Astrocyte (in vitro differentiated cells and primary cell): ENCODE results near the gene PPM1E. TPM values are rescaled to one million over a fixed set of nuclear protein-coding genes. Genes with fewer than 3 reads are reported as not detected.

Source experiments
- DNase-seq: peaks from one replicate; pipeline ENCODE4 v3.0.0-alpha.2; 2010; ENCODE audit warnings: low read depth
- FAIRE-seq: peaks from 2 replicates; lab custom pipeline; 2011; peaks lifted over from hg19 to GRCh38; lab: Jason Lieb, UNC
- H2AFZ ChIP-seq: 2 replicates; pipeline ENCODE4 v1.6.0; 2012; ENCODE audit warnings: low read depth, low read length, inconsistent platforms
- H3K27ac ChIP-seq: 2 replicates; pipeline ENCODE4 v1.5.1; 2011; ENCODE audit warnings: low read depth, low read length, inconsistent platforms
- H3K27me3 ChIP-seq: 2 replicates; pipeline ENCODE4 v1.6.0; 2011; ENCODE audit warnings: low read length, inconsistent platforms; ENCODE audit not compliant: insufficient read depth
- H3K36me3 ChIP-seq: 2 replicates; pipeline ENCODE4 v1.5.1; 2011; ENCODE audit warnings: low read length, inconsistent platforms; ENCODE audit not compliant: insufficient read depth
- H3K4me1 ChIP-seq: 2 replicates; pipeline ENCODE4 v1.5.1; 2011; ENCODE audit warnings: low read length, inconsistent platforms; ENCODE audit not compliant: insufficient read depth
- H3K4me2 ChIP-seq: 2 replicates; pipeline ENCODE4 v1.6.0; 2012; ENCODE audit warnings: low read length, inconsistent platforms
- H3K4me3 ChIP-seq: 2 replicates; pipeline ENCODE4 v1.5.1; 2011; ENCODE audit warnings: low read depth, mild to moderate bottlenecking, low read length, inconsistent platforms; ENCODE audit not compliant: insufficient read depth
- H3K79me2 ChIP-seq: 2 replicates; pipeline ENCODE4 v1.6.0; 2012; ENCODE audit warnings: mild to moderate bottlenecking, low read length, inconsistent platforms; ENCODE audit not compliant: insufficient read depth
- H3K9ac ChIP-seq: 2 replicates; pipeline ENCODE4 v1.6.0; 2012; ENCODE audit warnings: mild to moderate bottlenecking, low read length, inconsistent platforms
- H3K9me3 ChIP-seq: 2 replicates; pipeline ENCODE4 v1.5.1; 2012; ENCODE audit warnings: low read depth, mild to moderate bottlenecking, low read length, inconsistent platforms; ENCODE audit not compliant: insufficient read depth
- H4K20me1 ChIP-seq: 2 replicates; pipeline ENCODE4 v1.6.0; 2012; ENCODE audit warnings: low read length, inconsistent platforms; ENCODE audit not compliant: insufficient read depth
- H3K27ac Mint-ChIP-seq: one replicate; pipeline ENCODE4 v1.8.0; 2021; ENCODE audit warnings: mild to moderate bottlenecking, mixed read lengths; ENCODE audit not compliant: unreplicated experiment
- H3K27me3 Mint-ChIP-seq: one replicate; pipeline ENCODE4 v1.8.0; 2021; ENCODE audit warnings: low read depth, mixed read lengths; ENCODE audit not compliant: unreplicated experiment
- H3K36me3 Mint-ChIP-seq: one replicate; pipeline ENCODE4 v1.8.0; 2021; ENCODE audit warnings: low read depth, mixed read lengths; ENCODE audit not compliant: unreplicated experiment
- H3K4me1 Mint-ChIP-seq: one replicate; pipeline ENCODE4 v1.8.0; 2021; ENCODE audit warnings: low read depth, mixed read lengths; ENCODE audit not compliant: unreplicated experiment
- H3K4me3 Mint-ChIP-seq: one replicate; pipeline ENCODE4 v1.8.0; 2021; ENCODE audit warnings: mild to moderate bottlenecking, moderate library complexity, mixed read lengths; ENCODE audit not compliant: unreplicated experiment
- H3K9me3 Mint-ChIP-seq: one replicate; pipeline ENCODE4 v1.8.0; 2021; ENCODE audit warnings: mild to moderate bottlenecking, mixed read lengths; ENCODE audit not compliant: unreplicated experiment
- EZH2 ChIP-seq: IDR thresholded peaks from 2 replicates; pipeline ENCODE4 v1.6.1; 2012; ENCODE audit warnings: mild to moderate bottlenecking, low read length, inconsistent platforms; ENCODE audit not compliant: insufficient read depth
- total RNA-seq: library from RNA; stranded (reverse); gene quantifications from 2 replicates; pipeline ENCODE4 v1.2.1, GENCODE V29; 2021
- TF ChIP-seq, protein P1 (sequence below): IDR thresholded peaks from 2 replicates; pipeline ENCODE4 v1.5.1; 2011; ENCODE audit warnings: low read depth, mild to moderate bottlenecking, inconsistent platforms, low read length, moderate library complexity; ENCODE audit not compliant: insufficient read depth

The PPM1E gene
- total RNA-seq, 1 donor from 2014 or later: 0.79 TPM

DNA sequence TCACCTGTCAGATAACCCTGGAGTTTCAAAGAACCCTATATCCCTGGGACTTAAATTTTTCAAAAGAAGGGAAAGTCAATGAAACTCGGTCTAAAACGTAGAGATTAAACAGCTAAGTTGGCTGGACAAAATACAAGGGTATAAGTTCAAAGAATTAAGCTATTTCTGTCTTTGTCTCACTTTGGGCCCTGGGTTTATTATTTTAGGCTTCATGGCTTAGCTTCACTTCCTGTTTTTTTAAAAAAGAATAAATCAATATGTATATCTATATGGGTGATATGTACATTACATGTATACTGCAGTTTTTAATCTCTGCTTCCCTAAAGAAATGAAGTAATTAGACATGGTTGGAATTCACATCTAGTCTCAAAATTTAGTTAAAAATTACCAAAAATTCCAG is 218.7 kb downstream of the PPM1E start:
- H4K20me1 ChIP-seq: no peaks in the 10 kb centered on the region

DNA sequence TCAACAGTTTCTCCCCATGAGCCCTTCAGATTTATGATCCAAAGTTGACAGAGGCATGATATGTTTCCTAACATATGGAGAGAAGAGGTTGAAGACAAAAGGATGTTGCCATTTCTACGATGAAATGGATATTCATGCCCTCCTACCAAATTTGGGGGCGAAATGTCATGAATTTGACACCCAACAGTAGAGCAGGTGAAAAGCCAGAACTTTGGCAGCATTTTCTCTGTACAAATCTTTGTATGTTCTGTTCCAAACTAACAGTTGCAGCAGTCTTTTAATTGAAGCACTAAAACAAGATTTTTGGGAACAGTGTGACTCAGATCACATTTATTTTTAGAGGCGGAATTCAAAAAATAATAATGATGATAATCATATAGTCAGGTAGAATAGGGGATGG is 220.9 kb downstream of the PPM1E start:
- no peaks in the 10 kb centered on the region for H3K4me1 ChIP-seq
- Mint-ChIP-seq H3K4me3 (no peak overlapping the region), H3K36me3 (no peaks in the 10 kb centered on the region), H3K9me3 (no peaks in the 10 kb centered on the region), H3K27ac (no peak overlapping the region), H3K4me1 (no peaks in the 10 kb centered on the region), H3K27me3 (no peaks in the 10 kb centered on the region)
- no peak for TF ChIP-seq EZH2
- TF ChIP-seq, protein P1, sequence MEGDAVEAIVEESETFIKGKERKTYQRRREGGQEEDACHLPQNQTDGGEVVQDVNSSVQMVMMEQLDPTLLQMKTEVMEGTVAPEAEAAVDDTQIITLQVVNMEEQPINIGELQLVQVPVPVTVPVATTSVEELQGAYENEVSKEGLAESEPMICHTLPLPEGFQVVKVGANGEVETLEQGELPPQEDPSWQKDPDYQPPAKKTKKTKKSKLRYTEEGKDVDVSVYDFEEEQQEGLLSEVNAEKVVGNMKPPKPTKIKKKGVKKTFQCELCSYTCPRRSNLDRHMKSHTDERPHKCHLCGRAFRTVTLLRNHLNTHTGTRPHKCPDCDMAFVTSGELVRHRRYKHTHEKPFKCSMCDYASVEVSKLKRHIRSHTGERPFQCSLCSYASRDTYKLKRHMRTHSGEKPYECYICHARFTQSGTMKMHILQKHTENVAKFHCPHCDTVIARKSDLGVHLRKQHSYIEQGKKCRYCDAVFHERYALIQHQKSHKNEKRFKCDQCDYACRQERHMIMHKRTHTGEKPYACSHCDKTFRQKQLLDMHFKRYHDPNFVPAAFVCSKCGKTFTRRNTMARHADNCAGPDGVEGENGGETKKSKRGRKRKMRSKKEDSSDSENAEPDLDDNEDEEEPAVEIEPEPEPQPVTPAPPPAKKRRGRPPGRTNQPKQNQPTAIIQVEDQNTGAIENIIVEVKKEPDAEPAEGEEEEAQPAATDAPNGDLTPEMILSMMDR: no peak
- no peak overlapping the region for H3K4me2 ChIP-seq
- FAIRE-seq (no peak), DNase-seq (no peak)
- H3K9ac ChIP-seq: no peak overlapping the region
- H3K79me2 ChIP-seq: no peaks in the 10 kb centered on the region
- H2AFZ ChIP-seq: no peak overlapping the region
- no peaks in the 10 kb centered on the region for H4K20me1 ChIP-seq
- no peaks in the 10 kb centered on the region for H3K36me3 ChIP-seq
- no peaks in the 10 kb centered on the region for H3K9me3 ChIP-seq
- H3K4me3 ChIP-seq: no peak overlapping the region
- H3K27me3 ChIP-seq: no peaks in the 10 kb centered on the region
- no peak overlapping the region for H3K27ac ChIP-seq

More for the DNA sequence above, 218.7 kb downstream of the PPM1E start:
- H3K36me3 Mint-ChIP-seq: no peaks in the 10 kb centered on the region
- Histone ChIP-seq H3K36me3 (no peaks in the 10 kb centered on the region), H3K9me3 (no peaks in the 10 kb centered on the region), H3K4me2 (no peak overlapping the region), H3K79me2 (no peaks in the 10 kb centered on the region), H3K4me3 (no peak overlapping the region), H3K9ac (no peak overlapping the region), H2AFZ (no peak overlapping the region), H3K27ac (no peak overlapping the region), H3K27me3 (no peaks in the 10 kb centered on the region), H3K4me1 (no peaks in the 10 kb centered on the region)
- no peak overlapping the region for H3K27ac Mint-ChIP-seq
- no peak for FAIRE-seq
- H3K4me1 Mint-ChIP-seq: peaks cover 12% of the 10 kb centered on the region
- H3K9me3 Mint-ChIP-seq: no peaks in the 10 kb centered on the region
- TF ChIP-seq, protein P1: no peak
- TF ChIP-seq EZH2: no peak
- H3K27me3 Mint-ChIP-seq: no peaks in the 10 kb centered on the region
- no peak overlapping the region for H3K4me3 Mint-ChIP-seq
- DNase-seq: no peak

DNA sequence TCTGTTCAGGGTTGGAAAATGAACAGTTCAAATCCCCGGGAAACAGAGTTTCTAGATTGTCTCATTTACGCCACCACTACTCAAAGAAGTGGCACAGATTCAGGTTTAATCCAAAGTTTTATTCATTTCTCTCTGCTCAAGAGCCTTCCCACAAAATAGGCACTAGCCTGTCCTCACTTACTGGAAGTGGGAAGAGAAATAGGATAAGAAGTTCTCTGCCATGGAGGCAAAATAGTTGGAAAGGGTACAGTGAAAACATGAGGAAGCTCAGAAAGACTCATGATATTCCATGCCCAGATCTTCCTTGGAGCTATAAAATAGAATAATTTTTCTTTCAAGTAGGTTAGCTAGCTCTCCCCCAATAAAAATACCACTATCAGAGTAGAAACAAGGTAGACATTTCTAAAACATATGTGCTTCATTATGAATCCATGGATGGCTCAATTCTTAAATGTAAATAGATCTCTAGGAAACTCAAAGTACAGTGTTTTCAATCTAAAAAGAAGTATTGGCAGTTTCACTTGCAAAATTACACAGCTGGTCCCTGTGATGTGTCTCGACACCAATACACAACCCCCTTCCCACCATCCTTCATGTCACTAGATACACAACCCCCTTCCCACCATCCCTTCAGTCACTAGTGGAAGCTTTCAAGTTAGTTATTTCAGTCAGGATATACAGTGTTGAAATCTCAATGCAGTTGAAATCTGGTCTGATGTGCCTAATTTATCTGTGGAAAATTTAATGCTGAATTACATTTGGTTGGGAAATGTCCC is 225.2 kb downstream of the PPM1E start:
- TF ChIP-seq EZH2: no peak
- TF ChIP-seq, protein P1: no peak
- DNase-seq (no peak), FAIRE-seq (no peak)
- Histone ChIP-seq H3K79me2 (no peaks in the 10 kb centered on the region), H3K9ac (no peak overlapping the region), H4K20me1 (no peaks in the 10 kb centered on the region), H3K4me3 (no peak overlapping the region), H3K4me2 (no peak overlapping the region), H3K9me3 (no peaks in the 10 kb centered on the region), H3K4me1 (no peaks in the 10 kb centered on the region), H2AFZ (no peak overlapping the region), H3K27ac (no peak overlapping the region), H3K27me3 (no peaks in the 10 kb centered on the region), H3K36me3 (no peaks in the 10 kb centered on the region)
- no peaks in the 10 kb centered on the region for H3K36me3 Mint-ChIP-seq
- H3K9me3 Mint-ChIP-seq: no peaks in the 10 kb centered on the region
- no peak overlapping the region for H3K4me3 Mint-ChIP-seq
- peaks cover 3% of the 10 kb centered on the region for H3K4me1 Mint-ChIP-seq
- no peak overlapping the region for H3K27ac Mint-ChIP-seq
- no peaks in the 10 kb centered on the region for H3K27me3 Mint-ChIP-seq
